Suprapubic skin (tissue), 4 donors: ENCODE results near the gene CDCA5. TPM values are rescaled to one million over a fixed set of nuclear protein-coding genes. Genes with fewer than 3 reads are reported as not detected.

Experiments used
- DNase-seq, 2 donors: peaks; one replicate each; pipeline ENCODE4 v3.0.0-alpha.2; 2019; ENCODE audit warnings: low spot score in 2 of 2
- H3K27ac ChIP-seq: fragments of 200-600 bp; sonication (generic); one replicate; pipeline ENCODE4 v1.5.1; 2019
- H3K27me3 ChIP-seq: fragments of 200-600 bp; sonication (generic); one replicate; pipeline ENCODE4 v1.5.1; 2019
- H3K36me3 ChIP-seq: fragments of 200-600 bp; sonication (generic); one replicate; pipeline ENCODE4 v1.5.1; 2019
- H3K4me1 ChIP-seq: fragments of 200-600 bp; sonication (generic); one replicate; pipeline ENCODE4 v1.5.1; 2019
- H3K4me3 ChIP-seq: fragments of 200-600 bp; sonication (generic); one replicate; pipeline ENCODE4 v1.5.1; 2019; ENCODE audit warnings: mild to moderate bottlenecking
- H3K9me3 ChIP-seq: fragments of 200-600 bp; sonication (generic); one replicate; pipeline ENCODE4 v1.5.1; 2019
- EP300 ChIP-seq: sonication (generic); formaldehyde crosslinking; IDR thresholded peaks from one replicate; pipeline ENCODE4 v1.6.1; 2017; ENCODE audit warnings: antibody characterized with exemption
- POLR2A ChIP-seq, 2 donors: fragments of 450-650 bp; IDR thresholded peaks; one replicate each; pipeline ENCODE4 v1.6.1; 2017; ENCODE audit warnings: antibody characterized with exemption in 2 of 2, mild to moderate bottlenecking in 2 of 2, moderate library complexity in 2 of 2
- POLR2AphosphoS5 ChIP-seq, 3 donors: sonication (generic); formaldehyde crosslinking; IDR thresholded peaks; one replicate each; pipeline ENCODE4 v1.6.1; 2017; ENCODE audit warnings: antibody characterized with exemption in 3 of 3
- whole genome bisulfite sequencing: methylation state at CpG from one replicate; pipeline ENCODE4 v1.1.5; 2018; 5-methylcytosine and 5-hydroxymethylcytosine counted together
- total RNA-seq, 4 donors: library from RNA; depleted of rRNA; stranded (reverse); fragments of >200 nt; gene quantifications; one replicate each; pipeline ENCODE4 v1.1.0, GENCODE V29; 2016
- TF ChIP-seq, protein P1 (sequence below), 2 donors: fragments of 200-600 bp in 1 of 2; fragments of 450-650 bp in 1 of 2; sonication (generic) in 1 of 2; IDR thresholded peaks; one replicate each; pipeline ENCODE4 v1.5.1; 2016 to 2019; ENCODE audit warnings: antibody characterized with exemption in 2 of 2, mild to moderate bottlenecking in 1 of 2, moderate library complexity in 1 of 2

The CDCA5 gene
- total RNA-seq, 4 donors from 2014 or later: 0.91 to 6.8 (median 1.4) TPM

GRCh38 chr11:65043881-65044501 is 39.8 kb downstream of the CDCA5 start:
- peaks cover 8% of the 10 kb centered on the region for H3K36me3 ChIP-seq
- WGBS: 76% methylated on average over 16 of the region's 23 CpGs
- H3K4me1 ChIP-seq: peaks cover 44% of the 10 kb centered on the region
- H3K27me3 ChIP-seq: no peaks in the 10 kb centered on the region
- no peak for DNase-seq
- no peak overlapping the region for H3K4me3 ChIP-seq
- no peaks in the 10 kb centered on the region for H3K9me3 ChIP-seq
- TF ChIP-seq, protein P1, sequence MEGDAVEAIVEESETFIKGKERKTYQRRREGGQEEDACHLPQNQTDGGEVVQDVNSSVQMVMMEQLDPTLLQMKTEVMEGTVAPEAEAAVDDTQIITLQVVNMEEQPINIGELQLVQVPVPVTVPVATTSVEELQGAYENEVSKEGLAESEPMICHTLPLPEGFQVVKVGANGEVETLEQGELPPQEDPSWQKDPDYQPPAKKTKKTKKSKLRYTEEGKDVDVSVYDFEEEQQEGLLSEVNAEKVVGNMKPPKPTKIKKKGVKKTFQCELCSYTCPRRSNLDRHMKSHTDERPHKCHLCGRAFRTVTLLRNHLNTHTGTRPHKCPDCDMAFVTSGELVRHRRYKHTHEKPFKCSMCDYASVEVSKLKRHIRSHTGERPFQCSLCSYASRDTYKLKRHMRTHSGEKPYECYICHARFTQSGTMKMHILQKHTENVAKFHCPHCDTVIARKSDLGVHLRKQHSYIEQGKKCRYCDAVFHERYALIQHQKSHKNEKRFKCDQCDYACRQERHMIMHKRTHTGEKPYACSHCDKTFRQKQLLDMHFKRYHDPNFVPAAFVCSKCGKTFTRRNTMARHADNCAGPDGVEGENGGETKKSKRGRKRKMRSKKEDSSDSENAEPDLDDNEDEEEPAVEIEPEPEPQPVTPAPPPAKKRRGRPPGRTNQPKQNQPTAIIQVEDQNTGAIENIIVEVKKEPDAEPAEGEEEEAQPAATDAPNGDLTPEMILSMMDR (IDR thresholded peaks at IDR 0.05): no peak
- TF ChIP-seq POLR2A (IDR thresholded peaks at IDR 0.05) (no peak), POLR2AphosphoS5 (IDR thresholded peaks at IDR 0.05) (no peak), EP300 (no peak)
- H3K27ac ChIP-seq: no peak overlapping the region

DNA sequence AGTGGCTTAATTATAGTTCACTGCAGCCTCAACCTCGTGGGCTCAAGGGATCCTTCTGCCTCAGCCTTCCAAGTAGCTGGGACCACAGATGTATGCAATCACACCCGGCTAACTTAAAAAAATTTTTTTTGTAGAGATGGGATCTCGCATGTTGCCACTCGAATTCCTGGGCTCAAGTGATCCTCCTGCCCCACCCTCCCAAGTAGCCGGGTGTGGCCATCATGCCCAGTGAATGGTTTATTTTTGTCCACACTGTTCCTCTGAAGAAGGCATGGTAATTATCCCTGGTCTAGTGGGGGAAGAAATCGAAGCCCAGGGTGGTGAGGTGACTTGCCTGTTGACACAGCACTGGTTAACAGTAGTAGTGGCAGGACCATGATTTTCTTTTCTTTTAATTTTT is 40.9 kb downstream of the CDCA5 start:
- DNase-seq: no peak
- TF ChIP-seq POLR2A (IDR thresholded peaks at IDR 0.05) (no peak), POLR2AphosphoS5 (IDR thresholded peaks at IDR 0.05) (no peak), EP300 (no peak)
- TF ChIP-seq, protein P1 (IDR thresholded peaks at IDR 0.05): no peak
- Histone ChIP-seq H3K27ac (no peak overlapping the region), H3K4me1 (peaks cover 37% of the 10 kb centered on the region), H3K27me3 (no peaks in the 10 kb centered on the region), H3K9me3 (no peaks in the 10 kb centered on the region), H3K4me3 (no peak overlapping the region), H3K36me3 (peaks cover 16% of the 10 kb centered on the region)
- WGBS: 62% methylated on average over 6 of the region's 6 CpGs

- TF ChIP-seq EP300: no peak
- TF ChIP-seq POLR2A (IDR thresholded peaks at IDR 0.05): no peak
- no peak for TF ChIP-seq POLR2AphosphoS5 (IDR thresholded peaks at IDR 0.05)
- TF ChIP-seq, protein P1 (IDR thresholded peaks at IDR 0.05): no peak
- H3K27me3 ChIP-seq: no peaks in the 10 kb centered on the region
- 0% methylated on average over 23 of the region's 91 CpGs for WGBS
- peaks cover 34% of the 10 kb centered on the region for H3K36me3 ChIP-seq
- H3K27ac ChIP-seq: peak within 1 kb of the TSS; percentile 90
- H3K4me1 ChIP-seq: peaks cover 27% of the 10 kb centered on the region
- no peaks in the 10 kb centered on the region for H3K9me3 ChIP-seq
- H3K4me3 ChIP-seq: peak within 1 kb of the TSS; percentile 71
- peak; percentile 90 to 93 for DNase-seq
These were observed 42.8 kb downstream of the CDCA5 start, which contains the start of gene SAC3D1 for GRCh38 chr11:65040847-65041622. Gene SAC3D1, plus strand, starts transcription at chr11:65041210. Its CDS starts 83 bp downstream, at chr11:65041293.

- Histone ChIP-seq H3K36me3 (peaks cover 39% of the 10 kb centered on the region), H3K4me1 (peaks cover 27% of the 10 kb centered on the region)
- 13% methylated on average over 7 of the region's 7 CpGs for WGBS
These were observed 43.4 kb downstream of the CDCA5 start for GRCh38 chr11:65040520-65040846.

More at GRCh38 chr11:65040520-65040846, 43.4 kb downstream of the CDCA5 start:
- Histone ChIP-seq H3K27me3 (no peaks in the 10 kb centered on the region), H3K27ac (peak overlapping the region; percentile 90), H3K4me3 (peak overlapping the region; percentile 71), H3K9me3 (no peaks in the 10 kb centered on the region)
- TF ChIP-seq, protein P1 (IDR thresholded peaks at IDR 0.05): no peak
- TF ChIP-seq EP300 (no peak), POLR2AphosphoS5 (IDR thresholded peaks at IDR 0.05) (no peak), POLR2A (IDR thresholded peaks at IDR 0.05) (no peak)
- DNase-seq: no peak
